GM21576 (cell line): Measurements from ENCODE around the gene SPPL3.
"Not testable (repeated sequence)": the region's sequence is repeated elsewhere in the genome, so short reads cannot be mapped to it uniquely, and the experiment has no call there.

Experiments used
- ATAC-seq: cut with Tn5 transposase; IDR thresholded peaks from one replicate; pipeline ENCODE4 v1.9.1; 2021; ENCODE audit warnings: mild to moderate bottlenecking, moderate library complexity; ENCODE audit not compliant: unreplicated experiment

SPPL3 gene

DNA sequence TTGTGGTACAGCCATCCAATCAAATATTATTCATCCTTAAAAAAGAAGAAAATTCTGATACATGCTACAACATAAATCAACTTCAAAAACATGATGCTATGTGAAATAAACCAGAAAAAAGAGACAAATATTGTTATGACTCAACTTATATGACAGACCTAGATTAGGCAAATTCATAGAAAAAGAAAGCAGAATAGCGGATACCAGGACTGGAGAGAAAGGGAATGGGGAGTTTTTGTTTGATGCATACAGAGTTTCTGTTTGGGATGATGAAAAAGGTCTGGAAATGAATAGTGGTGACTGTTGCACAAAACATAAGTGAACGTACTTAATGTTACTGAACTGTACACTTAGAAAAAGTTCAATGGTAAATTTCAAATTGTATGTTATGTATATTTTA, 82.3 kb downstream of the SPPL3 start:
- no peak for ATAC-seq

DNA sequence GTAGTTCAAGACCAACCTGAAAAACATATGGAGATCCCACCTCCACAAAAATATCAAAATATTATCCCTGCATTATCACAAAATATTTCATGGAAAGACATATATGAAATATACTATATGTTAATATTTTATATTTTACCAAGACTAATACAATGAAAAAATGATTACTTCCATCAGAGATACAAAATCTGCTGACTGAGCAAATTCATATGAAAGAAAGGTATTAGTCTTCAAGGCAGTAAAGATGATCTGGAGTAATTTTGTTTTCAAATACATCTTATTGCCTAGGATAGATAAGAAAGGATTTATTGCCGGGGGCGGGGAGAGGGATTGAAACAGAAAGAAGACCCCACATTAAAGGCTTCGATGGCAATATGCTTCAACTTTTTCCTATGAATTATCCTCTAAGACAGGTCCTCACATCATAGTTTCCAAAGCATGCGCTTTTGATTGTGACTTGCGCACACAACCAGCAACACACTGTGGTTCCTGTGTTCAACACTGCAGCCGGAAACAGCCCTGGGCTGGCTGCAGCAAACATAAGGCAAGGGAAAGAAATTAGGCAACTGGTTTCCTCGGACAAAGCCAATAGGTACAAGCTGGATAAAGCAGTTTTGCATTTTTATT, 83.2 kb downstream of the SPPL3 start:
- ATAC-seq, result no peak

DNA sequence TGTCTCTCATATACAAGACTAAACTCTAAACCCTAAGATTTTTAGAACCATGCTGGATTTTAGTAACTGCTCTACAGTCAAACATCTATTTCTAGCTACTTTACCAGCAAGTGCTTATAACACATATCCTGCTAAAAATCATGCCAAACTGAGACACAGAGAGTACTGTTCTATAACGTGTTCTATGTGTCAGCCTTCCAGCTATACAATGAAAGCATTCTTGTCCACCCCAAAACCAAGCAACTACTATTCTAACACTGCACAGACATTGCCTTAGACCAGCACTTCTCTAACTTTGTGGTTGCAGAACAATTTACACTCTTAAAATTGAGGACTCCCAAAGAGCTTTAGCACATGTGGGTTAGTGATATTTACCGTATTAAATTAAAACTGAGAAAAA, 85.7 kb downstream of the SPPL3 start:
- ATAC-seq, result no peak

DNA sequence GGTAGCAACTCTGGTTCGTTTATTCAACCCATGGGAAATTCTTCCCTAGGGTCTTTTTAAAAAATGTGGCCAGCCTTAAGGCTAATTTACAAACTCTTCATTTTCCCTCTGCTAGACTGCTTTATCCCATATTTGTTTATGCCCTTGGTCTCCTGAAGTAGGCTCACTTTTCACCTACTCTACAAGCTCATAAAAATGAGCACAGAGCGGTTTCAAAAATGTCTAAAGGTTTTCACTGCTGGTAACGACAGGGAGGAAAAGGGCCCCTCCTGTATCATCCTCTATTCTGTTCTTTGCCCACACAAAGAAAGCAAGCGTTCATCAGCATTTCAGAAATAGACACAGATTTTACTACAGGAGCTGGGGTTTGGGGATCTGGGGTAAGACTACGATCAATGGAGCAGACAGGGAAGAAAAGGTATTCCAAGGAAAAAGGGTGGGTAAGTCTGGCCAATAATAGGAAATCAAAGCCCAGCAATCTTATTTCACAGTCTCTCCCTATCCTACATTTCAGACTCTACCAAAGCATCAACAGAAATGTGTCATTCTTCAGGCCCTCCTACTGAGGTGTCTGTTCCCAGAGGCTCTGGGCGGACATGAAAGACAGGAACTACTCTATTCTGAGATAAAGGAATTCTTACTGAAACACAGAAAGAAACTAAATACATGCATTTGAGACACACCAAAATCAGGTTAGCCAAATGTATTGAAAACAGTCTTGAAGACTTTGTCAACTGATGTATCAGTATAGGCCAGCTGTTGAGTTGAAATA, 86.4 kb downstream of the SPPL3 start:
- ATAC-seq, result no peak

DNA sequence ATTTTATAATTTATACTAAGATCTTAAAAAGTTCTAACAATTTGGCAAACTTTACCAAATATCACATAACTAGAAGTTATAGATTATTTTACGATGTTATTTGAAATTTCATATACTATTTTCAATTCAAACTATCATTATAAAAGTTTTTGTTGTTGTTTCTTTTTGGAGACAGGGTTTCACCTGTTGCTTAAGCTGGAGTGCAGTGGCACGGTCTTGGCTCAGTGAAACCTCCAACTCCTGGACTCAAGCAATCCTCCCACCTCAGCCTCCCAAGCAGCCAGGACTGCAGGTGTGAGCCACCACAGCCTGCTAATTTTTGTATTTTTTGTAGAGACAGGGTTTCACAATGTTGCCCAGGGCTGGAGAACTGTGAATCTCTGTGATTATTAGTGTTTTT, 87.8 kb downstream of the SPPL3 start:
- no peak for ATAC-seq

DNA sequence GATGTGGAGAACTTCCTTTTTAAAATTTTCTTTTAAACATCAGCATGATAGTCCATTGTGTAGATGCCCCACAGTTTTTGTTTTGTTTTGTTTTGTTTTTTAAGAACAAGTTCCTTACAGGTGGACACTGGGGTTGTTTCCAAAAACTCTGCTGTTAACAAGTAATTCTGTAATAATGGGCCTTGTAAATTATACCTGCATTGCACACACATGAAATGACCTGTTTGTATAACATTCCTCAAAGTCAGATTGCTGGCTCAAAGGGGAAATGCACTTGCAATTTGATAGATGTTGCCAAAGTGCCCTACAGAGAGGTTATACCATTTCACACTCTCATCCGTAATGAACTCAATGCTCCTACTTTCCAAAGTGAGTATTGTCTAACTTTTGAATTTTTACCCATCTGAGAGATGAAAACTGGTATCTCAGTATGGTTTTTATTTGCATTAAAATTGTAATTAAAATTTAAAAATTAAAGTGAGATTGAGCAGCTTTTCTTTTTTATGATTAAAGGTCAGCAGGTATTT, 89.2 kb downstream of the SPPL3 start:
- ATAC-seq, result no peak

DNA sequence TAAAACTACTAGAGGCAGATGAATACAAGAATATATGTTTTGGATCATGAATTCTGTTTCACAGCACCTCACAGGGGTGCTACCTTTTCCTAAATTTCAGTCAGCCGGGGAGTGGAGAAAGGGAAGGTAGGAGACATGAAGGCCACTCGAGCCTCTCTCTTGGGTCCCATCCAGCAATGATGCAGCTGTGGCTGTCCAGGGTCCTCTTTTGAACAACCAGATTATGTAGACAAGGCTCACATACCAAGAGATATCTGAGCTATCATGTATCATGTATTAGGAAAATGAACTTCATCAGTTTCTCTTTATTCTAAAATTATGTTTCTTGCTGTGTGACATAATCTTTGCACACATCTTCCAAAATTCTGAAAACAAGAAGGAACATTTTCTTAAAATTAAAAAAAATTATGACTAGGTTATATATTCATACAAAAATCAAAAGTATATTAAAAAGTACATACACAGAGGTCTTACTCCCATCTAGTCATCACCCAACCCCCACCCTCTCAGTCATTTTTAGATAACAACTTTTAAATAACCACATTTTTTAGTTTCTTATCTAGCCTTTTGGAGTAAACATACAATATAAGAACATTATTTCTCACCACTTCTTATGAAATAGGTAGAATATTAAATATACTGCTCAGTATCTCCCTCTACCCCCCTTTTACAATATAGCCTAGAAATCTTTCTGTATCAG, 89.8 kb downstream of the SPPL3 start:
- ATAC-seq, result no peak

DNA sequence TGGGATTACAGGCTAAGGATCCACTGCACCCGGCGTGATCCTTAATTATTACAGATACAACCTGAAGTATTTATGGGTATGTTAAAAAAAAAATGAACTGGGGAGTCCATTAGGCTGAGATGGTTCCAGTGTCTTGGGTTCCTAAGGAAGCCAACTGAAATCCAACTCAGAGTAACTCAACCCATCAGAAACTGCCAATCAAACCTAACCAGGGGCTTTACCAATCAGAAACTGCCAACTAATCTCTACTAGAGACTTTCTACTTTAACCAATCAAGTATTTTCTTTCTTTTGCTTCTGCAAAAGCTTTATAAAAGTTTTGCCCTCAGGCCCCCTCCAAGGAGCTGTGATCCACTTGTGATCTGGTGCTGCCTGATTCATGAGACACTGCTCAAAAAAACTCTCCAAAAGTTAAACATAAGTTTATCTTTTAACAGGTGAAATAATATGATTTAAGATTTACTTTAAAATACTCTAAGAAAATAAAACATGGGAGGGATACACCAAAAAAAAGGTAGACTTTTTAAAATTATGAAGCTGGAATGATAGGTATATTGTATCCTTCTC, 90.5 kb downstream of the SPPL3 start:
- ATAC-seq, result no peak

DNA sequence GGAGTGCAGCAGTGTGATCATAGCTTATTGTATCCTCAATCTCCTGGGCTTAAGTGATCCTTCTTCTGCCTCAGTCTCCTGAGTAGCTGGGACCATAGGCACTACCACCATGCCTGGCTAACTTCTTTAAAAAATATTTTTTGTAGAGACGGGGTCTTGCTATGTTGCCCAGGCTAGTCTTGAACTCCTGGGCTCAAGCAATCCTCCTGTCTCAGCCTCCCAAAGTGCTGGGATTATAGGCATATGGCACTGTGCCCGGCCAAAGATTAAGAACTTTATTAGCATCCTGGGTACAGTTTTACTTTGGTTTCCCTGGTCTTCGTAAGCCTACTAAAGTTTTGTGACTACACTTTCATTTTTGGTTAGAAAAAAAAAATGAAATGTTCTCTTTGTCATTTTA, 94.1 kb downstream of the SPPL3 start:
- no peak for ATAC-seq

DNA sequence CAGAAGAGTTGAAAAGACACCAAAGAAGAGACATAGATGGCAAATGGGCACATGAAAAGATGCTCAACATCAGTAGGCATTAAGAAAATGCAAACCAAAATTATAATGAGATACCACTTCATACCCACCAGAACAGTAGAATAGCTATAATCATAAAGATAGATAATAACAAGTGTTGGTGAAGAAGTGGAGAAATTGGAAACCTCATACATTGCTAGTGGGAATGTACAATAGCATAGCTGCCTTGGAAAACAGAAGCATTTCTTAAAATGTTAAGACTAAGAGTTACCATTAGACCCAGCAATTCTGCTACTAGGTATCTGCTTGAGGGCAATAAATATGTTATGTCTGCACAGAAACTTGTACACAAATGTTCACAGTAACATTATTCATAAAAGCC, 99.7 kb downstream of the SPPL3 start:
- ATAC-seq, result no peak

DNA sequence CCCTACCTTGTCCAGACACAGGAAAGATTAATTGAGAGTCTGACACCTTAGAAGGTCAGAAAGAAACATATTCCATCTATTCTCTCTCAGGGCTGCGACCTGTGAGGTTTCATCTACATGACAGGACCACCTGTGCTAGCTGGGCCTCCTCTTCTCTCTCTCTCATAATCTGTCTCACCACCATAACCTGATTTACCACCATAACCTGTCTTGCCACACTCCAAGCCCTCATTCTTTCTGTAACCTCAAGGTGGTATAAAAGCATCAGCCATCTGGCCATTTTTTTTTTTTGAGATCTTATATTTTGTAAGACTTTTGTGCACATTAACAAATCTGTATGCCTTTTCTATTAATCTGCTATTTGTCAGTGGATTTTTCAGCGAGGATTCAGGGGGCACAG, 103.0 kb downstream of the SPPL3 start:
- no peak for ATAC-seq

DNA sequence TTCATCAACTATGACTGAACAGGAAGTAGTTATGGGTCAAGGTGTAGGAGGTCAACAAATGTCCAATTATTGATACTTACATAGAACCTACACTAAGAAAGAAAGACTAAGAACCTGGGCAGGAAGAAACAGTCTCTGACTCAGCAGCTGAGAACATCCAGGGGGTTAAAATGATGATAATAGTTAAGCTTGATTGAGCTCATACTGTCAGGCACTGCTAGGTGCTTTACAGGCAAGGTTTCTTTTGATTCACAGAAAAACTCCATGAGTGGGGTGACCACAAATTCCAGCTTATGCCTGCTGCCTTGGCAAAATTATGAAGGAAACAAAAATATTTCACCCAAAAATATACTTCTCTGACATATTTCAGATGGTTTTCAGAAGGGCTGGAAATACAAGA, 103.5 kb downstream of the SPPL3 start:
- no peak for ATAC-seq

DNA sequence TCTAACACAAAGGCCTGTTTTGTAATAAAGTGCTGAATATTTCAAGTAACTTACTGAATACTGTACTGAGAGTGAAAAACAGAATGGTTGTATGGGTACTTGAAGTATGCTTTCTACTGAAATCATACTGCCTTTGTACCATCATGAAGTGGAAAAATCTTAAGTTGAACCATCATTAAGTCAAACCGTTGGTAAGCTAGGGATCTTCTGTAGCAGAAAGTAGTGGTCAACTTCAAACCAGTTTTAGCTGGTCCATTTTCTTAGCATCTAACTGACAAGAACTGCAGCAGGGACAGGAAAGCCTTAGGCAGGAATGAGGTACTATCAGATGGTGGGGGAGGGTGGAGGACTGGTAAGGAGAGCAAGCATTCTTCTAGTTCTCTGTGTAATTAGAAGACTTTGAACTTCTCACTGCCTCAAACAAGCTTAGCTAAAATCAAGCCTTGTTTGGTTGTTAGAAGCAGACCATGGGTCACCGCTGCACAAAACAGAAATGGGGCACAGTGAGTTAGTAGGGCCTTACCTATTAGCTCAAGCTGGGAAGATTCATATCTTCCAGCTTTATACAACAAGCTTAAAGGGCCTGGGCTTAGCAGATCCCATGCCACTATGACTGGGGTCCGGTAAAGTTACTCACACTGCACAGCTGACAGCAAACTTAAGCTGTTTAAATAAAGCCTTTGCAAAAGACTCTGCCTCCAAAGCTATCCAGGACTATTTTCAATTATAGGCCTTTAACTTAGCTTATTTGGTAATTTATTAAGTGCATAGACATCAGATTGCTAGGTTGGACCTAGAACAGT, 104.7 kb downstream of the SPPL3 start:
- ATAC-seq, result no peak

DNA sequence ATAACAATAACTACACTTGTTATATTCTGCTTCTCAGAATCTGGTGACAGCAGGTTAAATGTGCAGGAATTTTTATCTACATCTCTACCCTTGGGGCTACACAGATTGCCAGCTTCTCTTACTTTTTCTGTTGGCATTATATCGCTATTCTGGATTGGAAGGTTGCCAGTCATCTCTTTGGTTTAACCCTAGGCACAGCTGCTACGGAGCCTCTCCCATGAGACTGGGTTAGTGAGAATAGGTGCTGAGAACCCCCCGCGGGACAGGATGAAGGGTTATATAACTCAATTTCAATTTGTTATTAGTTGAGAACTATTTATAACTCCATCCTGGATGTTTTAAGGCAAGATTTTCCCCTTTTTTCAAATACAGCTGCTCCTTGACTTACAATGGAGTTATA, 105.5 kb downstream of the SPPL3 start:
- ATAC-seq, result no peak

DNA sequence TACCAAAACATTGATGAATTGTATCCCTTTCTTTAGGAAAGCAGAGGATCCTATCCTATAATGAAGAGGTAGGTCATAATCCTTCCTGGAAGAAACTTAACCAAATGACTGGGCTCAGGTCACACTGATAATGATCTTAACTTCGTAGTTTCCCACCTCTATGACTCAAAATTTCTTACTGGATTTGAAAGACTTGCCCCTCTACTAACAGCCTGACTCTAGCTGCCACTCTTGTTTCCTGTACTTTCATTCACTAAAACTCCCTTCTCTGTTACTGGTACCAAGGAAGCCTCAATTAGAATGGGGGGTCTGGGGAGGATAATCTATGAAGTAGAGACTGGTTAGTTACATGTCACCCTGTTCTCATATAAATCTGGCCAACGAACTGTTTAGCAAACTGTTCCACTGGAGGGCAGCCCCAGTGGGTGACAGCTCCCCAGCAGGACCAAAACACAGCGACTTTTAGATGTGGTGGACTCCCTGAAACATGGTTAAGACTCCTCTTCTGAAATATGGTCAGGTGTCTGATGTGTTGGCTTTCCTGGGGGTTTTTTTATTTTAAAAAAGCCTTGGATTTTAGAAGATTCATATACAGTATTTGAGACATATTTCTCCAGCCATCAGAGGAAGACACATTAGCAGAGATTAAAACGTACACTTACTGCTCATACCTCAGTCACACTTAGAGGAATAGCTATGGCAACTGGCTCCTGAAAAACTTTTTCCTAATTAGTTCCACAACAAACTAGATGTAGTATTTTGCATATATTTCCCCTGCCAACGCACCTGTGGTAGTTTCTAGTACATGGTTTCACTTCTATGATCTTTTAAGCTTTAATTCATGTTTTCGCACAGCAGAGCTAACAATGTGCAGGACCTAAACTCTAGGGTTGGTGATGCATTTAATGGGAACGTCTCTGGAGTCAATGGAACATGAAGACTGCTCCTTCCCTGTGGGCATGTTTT, 106.2 kb downstream of the SPPL3 start:
- no peak for ATAC-seq

DNA sequence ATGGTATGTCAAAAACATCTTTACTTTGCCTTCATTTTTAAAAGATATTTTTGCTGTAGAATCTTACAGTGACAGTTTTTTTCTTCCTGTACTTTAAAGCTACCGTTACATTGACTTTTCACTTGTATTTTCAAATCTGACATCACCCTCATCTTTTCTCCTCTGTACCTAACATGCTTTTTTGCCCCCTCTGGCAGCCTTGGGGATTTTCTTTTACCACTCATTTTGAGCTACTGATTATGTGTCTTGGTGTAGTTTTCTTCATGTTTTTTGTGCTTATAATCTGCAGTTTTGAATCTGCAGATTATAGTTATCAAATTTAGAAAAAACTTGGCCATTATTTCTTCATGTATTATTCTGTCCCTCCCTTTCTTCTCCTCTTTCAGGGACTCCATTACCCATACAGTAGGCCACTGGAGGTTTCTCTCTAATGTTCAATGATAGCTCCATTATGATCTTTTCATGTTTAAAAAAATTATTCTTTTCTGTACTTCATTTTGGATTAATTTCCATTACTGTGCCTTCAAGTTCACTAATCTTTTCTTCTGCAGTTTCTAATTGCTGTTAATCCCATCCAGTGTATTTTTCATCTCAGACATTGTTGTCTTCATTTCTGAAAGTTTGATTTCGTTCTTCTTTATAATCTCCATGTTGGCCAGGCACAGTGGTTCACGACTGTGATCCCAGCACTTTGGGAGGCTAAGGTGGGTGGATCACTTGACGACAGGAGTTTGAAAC, 108.5 kb downstream of the SPPL3 start:
- no peak for ATAC-seq

DNA sequence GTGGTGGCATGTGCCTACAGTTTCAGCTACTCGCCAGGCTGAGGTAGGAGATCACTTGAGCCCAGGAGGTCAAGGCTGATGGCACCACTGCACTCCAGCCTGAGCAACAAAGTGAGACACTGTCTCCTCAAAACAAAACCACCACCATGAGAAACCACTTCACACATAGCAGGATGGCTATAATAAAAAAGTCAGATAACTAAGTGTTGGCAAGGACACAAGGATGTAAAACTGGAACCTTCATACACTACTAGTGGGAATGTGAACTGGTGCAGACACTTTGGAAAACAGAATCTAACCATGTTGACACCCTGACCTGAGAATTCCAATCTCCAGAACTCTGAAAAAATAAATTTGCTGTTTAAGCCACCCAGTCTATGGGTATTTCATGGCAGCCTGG, 110.8 kb downstream of the SPPL3 start:
- ATAC-seq, result no peak

DNA sequence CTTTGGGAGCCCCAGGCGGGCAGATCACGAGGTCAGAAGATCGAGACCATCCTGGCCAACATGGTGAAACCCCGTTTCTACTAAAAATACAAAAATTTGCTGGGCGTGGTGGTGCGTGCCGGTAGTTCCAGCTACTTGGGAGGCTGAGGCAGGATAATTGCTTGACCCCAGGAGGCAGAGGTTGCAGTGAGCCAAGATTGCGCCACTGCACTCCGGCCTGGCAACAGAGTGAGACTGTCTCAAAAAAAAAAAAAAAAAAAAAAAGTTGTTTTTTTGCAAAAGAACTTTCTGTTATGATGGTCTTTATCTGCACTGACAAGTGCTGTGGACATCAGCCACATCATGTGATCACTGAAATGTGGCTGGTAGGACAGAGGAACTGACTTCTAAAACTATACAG, 111.7 kb downstream of the SPPL3 start:
- ATAC-seq, result not testable (repeated sequence)

DNA sequence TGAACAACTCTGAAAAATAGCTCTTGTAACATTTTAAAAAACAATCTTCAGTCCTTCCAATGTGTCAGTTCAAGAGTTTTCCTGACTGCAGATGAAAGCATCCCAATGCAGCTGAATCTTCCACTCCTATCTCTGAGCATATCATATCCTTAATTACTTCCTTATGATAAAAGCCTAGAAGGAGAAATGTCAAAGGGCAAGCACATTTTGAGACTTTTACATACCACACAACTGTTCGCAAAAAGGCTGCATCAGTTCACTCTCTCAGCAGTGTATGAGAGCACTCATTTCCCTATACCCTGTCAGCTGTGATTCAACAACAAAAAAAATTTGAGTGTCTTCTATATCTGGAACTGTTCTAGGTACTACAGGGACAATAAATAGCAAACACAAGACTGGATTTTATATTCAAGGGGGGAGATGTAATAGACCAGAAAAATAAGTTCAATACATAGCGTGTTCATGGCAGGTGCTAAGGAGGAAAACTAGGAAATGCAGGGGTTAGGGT, 112.4 kb downstream of the SPPL3 start:
- ATAC-seq, result no peak
